ENCODE measurements around the gene SIL1. TPM values are rescaled to one million over a fixed set of nuclear protein-coding genes. Genes with fewer than 3 reads are reported as not detected.
"Not testable (repeated sequence)": the region's sequence is repeated elsewhere in the genome, so short reads cannot be mapped to it uniquely, and the experiment has no call there.

The SIL1 gene
- total and polyA plus RNA-seq, 5 donors from 2014 or later, result 9.8 to 12.3 (median 11.2) TPM

GRCh38 chr5:139196296-139196956 lies 1.7 kb downstream of the SIL1 start:
- no peaks in the 10 kb centered on the region for H3K9me3 ChIP-seq (ENCODE audit: control insufficient read depth in 2 of 2, low read length in 2 of 2)
- peak in 1 of 3 donors; percentile 10 for DNase-seq
- peaks cover 0 to 1% (median 0%) of the 10 kb centered on the region in 7 donors for H3K9me3 Mint-ChIP-seq
- no peak overlapping the region for H3K27ac ChIP-seq (ENCODE audit: insufficient read depth, low read length, poor library complexity, severe bottlenecking)
- peak overlapping the region in 3 of 4 donors; percentile 51 to 85 (median 73) for H3K4me3 Mint-ChIP-seq
- peak overlapping the region; percentile 32 to 91 (median 47) for H3K27ac Mint-ChIP-seq
- H3K27me3 Mint-ChIP-seq, result no peaks in the 10 kb centered on the region
- no peaks in the 10 kb centered on the region for H3K27me3 ChIP-seq (ENCODE audit: control insufficient read depth, insufficient read depth, low read length)
- no peaks in the 10 kb centered on the region for H3K36me3 ChIP-seq (ENCODE audit: control insufficient read depth, insufficient read depth, low read length)
- H3K36me3 Mint-ChIP-seq, result peaks cover 8% of the 10 kb centered on the region
- no peak for ATAC-seq (ENCODE audit: low read depth in 2 of 2)
- H3K4me3 ChIP-seq (ENCODE audit: low read depth, low read length), result no peak overlapping the region
- H3K4me1 ChIP-seq (ENCODE audit: control insufficient read depth, insufficient read depth, low read length, poor library complexity, severe bottlenecking), result peaks cover 15% of the 10 kb centered on the region
- peaks cover 14 to 31% (median 21%) of the 10 kb centered on the region in 4 donors for H3K4me1 Mint-ChIP-seq

DNA sequence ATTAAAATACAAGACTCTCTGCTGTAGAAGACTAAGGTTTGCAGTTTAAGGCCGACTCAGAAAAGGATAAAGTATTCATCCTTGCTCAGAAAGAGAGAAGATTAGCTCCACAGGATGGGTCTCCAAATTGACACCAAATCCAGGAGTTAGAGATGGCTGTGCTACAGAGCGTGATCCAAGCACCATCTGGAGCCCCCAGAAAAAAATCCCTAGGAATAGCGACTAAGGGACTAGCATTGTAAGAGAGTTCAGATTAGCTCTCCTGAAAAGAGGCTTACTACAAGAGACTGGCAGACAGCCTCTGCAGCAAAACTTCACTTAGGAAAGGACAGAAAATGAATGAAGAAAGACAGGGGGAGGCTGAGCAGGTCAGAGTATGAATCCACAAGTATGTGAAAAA lies 3.7 kb downstream of the SIL1 start:
- H3K36me3 Mint-ChIP-seq, result peaks cover 12% of the 10 kb centered on the region
- H3K27me3 Mint-ChIP-seq, result no peaks in the 10 kb centered on the region
- Histone ChIP-seq H3K27ac (ENCODE audit: insufficient read depth, low read length, poor library complexity, severe bottlenecking) (no peak overlapping the region), H3K36me3 (ENCODE audit: control insufficient read depth, insufficient read depth, low read length) (no peaks in the 10 kb centered on the region), H3K9me3 (ENCODE audit: control insufficient read depth in 2 of 2, low read length in 2 of 2) (no peaks in the 10 kb centered on the region), H3K27me3 (ENCODE audit: control insufficient read depth, insufficient read depth, low read length) (no peaks in the 10 kb centered on the region), H3K4me3 (ENCODE audit: low read depth, low read length) (no peak overlapping the region), H3K4me1 (ENCODE audit: control insufficient read depth, insufficient read depth, low read length, poor library complexity, severe bottlenecking) (peaks cover 15% of the 10 kb centered on the region)
- ATAC-seq (ENCODE audit: low read depth in 2 of 2), result no peak
- H3K27ac Mint-ChIP-seq, result no peak overlapping the region
- no peak for DNase-seq
- peaks cover 19 to 30% (median 24%) of the 10 kb centered on the region in 4 donors for H3K4me1 Mint-ChIP-seq
- H3K9me3 Mint-ChIP-seq, result peaks cover 0 to 1% (median 0%) of the 10 kb centered on the region in 7 donors
- H3K4me3 Mint-ChIP-seq, result no peak overlapping the region

DNA sequence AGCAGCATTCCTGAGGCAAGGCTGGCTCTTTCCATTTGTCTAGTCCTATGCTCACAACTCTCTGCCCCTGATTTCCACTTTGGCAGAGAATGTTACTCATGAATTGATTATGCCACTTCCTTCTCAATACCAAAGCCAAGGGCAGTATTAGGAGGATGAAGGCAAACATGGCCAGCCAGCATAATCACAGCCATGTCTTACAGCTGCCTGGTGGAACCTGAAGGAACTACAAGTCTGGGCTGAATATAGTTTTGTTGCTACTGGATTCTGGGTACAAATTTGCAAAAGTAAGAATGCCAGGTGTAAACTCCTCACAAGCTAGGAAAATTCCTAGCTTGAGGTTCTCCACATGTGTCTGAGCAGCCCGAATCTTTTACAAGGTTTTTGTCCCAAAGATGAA lies 4.2 kb downstream of the SIL1 start:
- Mint-ChIP-seq H3K36me3 (peaks cover 12% of the 10 kb centered on the region), H3K4me1 (peaks cover 19 to 30% (median 23%) of the 10 kb centered on the region in 4 donors), H3K9me3 (peaks cover 0 to 1% (median 0%) of the 10 kb centered on the region in 7 donors), H3K27ac (no peak overlapping the region), H3K27me3 (no peaks in the 10 kb centered on the region), H3K4me3 (peak overlapping the region in 1 of 4 donors; percentile 47)
- DNase-seq, result peak in 1 of 3 donors; percentile 41
- peaks cover 15% of the 10 kb centered on the region for H3K4me1 ChIP-seq (ENCODE audit: control insufficient read depth, insufficient read depth, low read length, poor library complexity, severe bottlenecking)
- no peaks in the 10 kb centered on the region for H3K36me3 ChIP-seq (ENCODE audit: control insufficient read depth, insufficient read depth, low read length)
- no peaks in the 10 kb centered on the region for H3K9me3 ChIP-seq (ENCODE audit: control insufficient read depth in 2 of 2, low read length in 2 of 2)
- no peak overlapping the region for H3K4me3 ChIP-seq (ENCODE audit: low read depth, low read length)
- no peak overlapping the region for H3K27ac ChIP-seq (ENCODE audit: insufficient read depth, low read length, poor library complexity, severe bottlenecking)
- no peaks in the 10 kb centered on the region for H3K27me3 ChIP-seq (ENCODE audit: control insufficient read depth, insufficient read depth, low read length)
- no peak for ATAC-seq (ENCODE audit: low read depth in 2 of 2)

GRCh38 chr5:139192906-139193305 lies 5.3 kb downstream of the SIL1 start:
- Mint-ChIP-seq H3K4me1 (peaks cover 17 to 31% (median 25%) of the 10 kb centered on the region in 4 donors), H3K27ac (peak overlapping the region in 1 of 3 donors; percentile 8), H3K36me3 (peaks cover 15% of the 10 kb centered on the region)
- not testable (repeated sequence) for H3K27me3 Mint-ChIP-seq; H3K36me3 ChIP-seq (ENCODE audit: control insufficient read depth, insufficient read depth, low read length); H3K27ac ChIP-seq (ENCODE audit: insufficient read depth, low read length, poor library complexity, severe bottlenecking); H3K9me3 Mint-ChIP-seq; DNase-seq; H3K4me3 Mint-ChIP-seq; H3K4me3 ChIP-seq (ENCODE audit: low read depth, low read length); H3K27me3 ChIP-seq (ENCODE audit: control insufficient read depth, insufficient read depth, low read length); ATAC-seq (ENCODE audit: low read depth in 2 of 2); H3K9me3 ChIP-seq (ENCODE audit: control insufficient read depth in 2 of 2, low read length in 2 of 2); H3K4me1 ChIP-seq (ENCODE audit: control insufficient read depth, insufficient read depth, low read length, poor library complexity, severe bottlenecking)

DNA sequence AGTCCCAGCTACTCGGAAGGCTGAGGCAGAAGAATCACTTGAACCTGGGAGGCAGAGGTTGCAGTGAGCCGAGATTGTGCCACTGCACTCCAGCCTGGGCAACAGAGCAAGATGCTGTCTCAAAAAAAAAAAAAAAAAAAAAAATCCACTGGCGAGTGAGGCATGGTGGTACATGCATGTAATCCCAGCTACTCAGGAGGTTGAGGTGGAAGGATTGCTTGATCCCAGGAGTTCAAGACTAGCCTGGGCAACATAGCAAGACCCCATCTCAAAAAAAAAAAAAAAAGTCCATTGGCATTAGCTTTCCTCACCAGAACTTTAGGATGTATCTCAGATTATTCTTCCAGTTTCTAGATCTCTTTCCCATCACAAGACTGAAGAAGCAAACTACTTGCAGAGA lies 6.2 kb downstream of the SIL1 start:
- peaks cover 11 to 24% (median 21%) of the 10 kb centered on the region in 4 donors for H3K4me1 Mint-ChIP-seq
- H3K9me3 Mint-ChIP-seq, result not testable (repeated sequence)

GRCh38 chr5:139190125-139190524 lies 8.0 kb downstream of the SIL1 start:
- H3K36me3 Mint-ChIP-seq, result peaks cover 23% of the 10 kb centered on the region
- H3K27ac Mint-ChIP-seq, result peak overlapping the region in 1 of 3 donors; percentile 38
- no peak overlapping the region for H3K4me3 ChIP-seq (ENCODE audit: low read depth, low read length)
- no peaks in the 10 kb centered on the region for H3K4me1 ChIP-seq (ENCODE audit: control insufficient read depth, insufficient read depth, low read length, poor library complexity, severe bottlenecking)
- peaks cover 12 to 16% (median 14%) of the 10 kb centered on the region in 4 donors for H3K4me1 Mint-ChIP-seq
- no peak for DNase-seq
- H3K27me3 Mint-ChIP-seq, result no peaks in the 10 kb centered on the region
- no peaks in the 10 kb centered on the region for H3K9me3 ChIP-seq (ENCODE audit: control insufficient read depth in 2 of 2, low read length in 2 of 2)
- H3K27me3 ChIP-seq (ENCODE audit: control insufficient read depth, insufficient read depth, low read length), result no peaks in the 10 kb centered on the region
- ATAC-seq (ENCODE audit: low read depth in 2 of 2), result no peak
- no peak overlapping the region for H3K27ac ChIP-seq (ENCODE audit: insufficient read depth, low read length, poor library complexity, severe bottlenecking)
- peaks cover 0 to 1% (median 0%) of the 10 kb centered on the region in 7 donors for H3K9me3 Mint-ChIP-seq
- no peaks in the 10 kb centered on the region for H3K36me3 ChIP-seq (ENCODE audit: control insufficient read depth, insufficient read depth, low read length)
- H3K4me3 Mint-ChIP-seq, result no peak overlapping the region

More for the DNA sequence above, 6.2 kb downstream of the SIL1 start:
- H3K9me3 ChIP-seq (ENCODE audit: control insufficient read depth in 2 of 2, low read length in 2 of 2); H3K27me3 ChIP-seq (ENCODE audit: control insufficient read depth, insufficient read depth, low read length); H3K36me3 ChIP-seq (ENCODE audit: control insufficient read depth, insufficient read depth, low read length); H3K4me3 Mint-ChIP-seq; H3K27ac Mint-ChIP-seq; H3K27ac ChIP-seq (ENCODE audit: insufficient read depth, low read length, poor library complexity, severe bottlenecking); H3K4me3 ChIP-seq (ENCODE audit: low read depth, low read length); DNase-seq; H3K4me1 ChIP-seq (ENCODE audit: control insufficient read depth, insufficient read depth, low read length, poor library complexity, severe bottlenecking); ATAC-seq (ENCODE audit: low read depth in 2 of 2); H3K27me3 Mint-ChIP-seq: not testable (repeated sequence)
- peaks cover 19% of the 10 kb centered on the region for H3K36me3 Mint-ChIP-seq

- no peak for ATAC-seq (ENCODE audit: low read depth in 2 of 2)
- no peaks in the 10 kb centered on the region for H3K27me3 Mint-ChIP-seq
- H3K4me1 Mint-ChIP-seq, result peaks cover 5 to 15% (median 10%) of the 10 kb centered on the region in 4 donors
- no peaks in the 10 kb centered on the region for H3K9me3 Mint-ChIP-seq
- Histone ChIP-seq H3K9me3 (ENCODE audit: control insufficient read depth in 2 of 2, low read length in 2 of 2) (no peaks in the 10 kb centered on the region), H3K4me3 (ENCODE audit: low read depth, low read length) (no peak overlapping the region), H3K27me3 (ENCODE audit: control insufficient read depth, insufficient read depth, low read length) (no peaks in the 10 kb centered on the region), H3K36me3 (ENCODE audit: control insufficient read depth, insufficient read depth, low read length) (no peaks in the 10 kb centered on the region), H3K27ac (ENCODE audit: insufficient read depth, low read length, poor library complexity, severe bottlenecking) (no peak overlapping the region), H3K4me1 (ENCODE audit: control insufficient read depth, insufficient read depth, low read length, poor library complexity, severe bottlenecking) (no peaks in the 10 kb centered on the region)
- H3K27ac Mint-ChIP-seq, result no peak overlapping the region
- peaks cover 23% of the 10 kb centered on the region for H3K36me3 Mint-ChIP-seq
- H3K4me3 Mint-ChIP-seq, result no peak overlapping the region
- DNase-seq, result no peak
Observed at GRCh38 chr5:139188558-139189270, 9.5 kb downstream of the SIL1 start.

Data from CD4-positive, CD25-positive, alpha-beta regulatory T cell (primary cell).